SK-N-SH (cell line): ENCODE data around the gene AGFG2.

Source experiments
- EP300 ChIP-seq, 2 experiments: IDR thresholded peaks; 2 replicates each; pipeline versions ENCODE4 v1.4.0 to v1.6.1; 2012; ENCODE audit warnings: borderline replicate concordance in 1 of 2, low read depth in 1 of 2, low read length in 1 of 2
- POLR2AphosphoS5 ChIP-seq: IDR thresholded peaks from 2 replicates; pipeline ENCODE4 v1.6.1; 2012; ENCODE audit warnings: low read depth, low read length
- YY1 ChIP-seq: IDR thresholded peaks from 2 replicates; pipeline ENCODE4 v1.4.0; 2012; ENCODE audit warnings: low read depth, mild to moderate bottlenecking
- TF ChIP-seq, protein P1 (sequence below): fragments of 200-600 bp; sonication (generic); IDR thresholded peaks from 2 replicates; pipeline ENCODE4 v1.6.1; 2017; ENCODE audit warnings: antibody characterized with exemption, mild to moderate bottlenecking, moderate library complexity
- TF ChIP-seq, protein P2 (sequence below): IDR thresholded peaks from 2 replicates; pipeline ENCODE4 v1.4.0; 2012; ENCODE audit warnings: low read depth

DNA sequence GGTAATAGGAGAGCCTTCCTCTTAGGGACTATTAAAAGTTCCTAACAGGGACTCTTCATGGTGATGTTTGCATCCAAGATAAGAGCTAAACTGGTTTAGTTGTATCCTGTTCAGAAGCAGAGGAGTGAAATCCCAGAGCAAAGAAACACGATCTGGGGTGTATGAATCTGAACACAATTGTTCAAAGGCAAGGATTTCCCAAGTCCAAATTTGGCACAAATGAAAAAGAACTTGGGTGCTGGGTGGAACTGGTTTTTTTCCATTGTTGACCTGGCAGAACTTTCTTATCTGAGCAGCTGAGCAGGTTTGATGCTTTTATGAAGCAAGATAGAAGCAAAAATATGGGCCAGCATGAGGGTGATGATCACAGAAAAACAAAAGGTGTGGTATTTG lies 6.0 kb downstream of the AGFG2 start:
- TF ChIP-seq, protein P1, sequence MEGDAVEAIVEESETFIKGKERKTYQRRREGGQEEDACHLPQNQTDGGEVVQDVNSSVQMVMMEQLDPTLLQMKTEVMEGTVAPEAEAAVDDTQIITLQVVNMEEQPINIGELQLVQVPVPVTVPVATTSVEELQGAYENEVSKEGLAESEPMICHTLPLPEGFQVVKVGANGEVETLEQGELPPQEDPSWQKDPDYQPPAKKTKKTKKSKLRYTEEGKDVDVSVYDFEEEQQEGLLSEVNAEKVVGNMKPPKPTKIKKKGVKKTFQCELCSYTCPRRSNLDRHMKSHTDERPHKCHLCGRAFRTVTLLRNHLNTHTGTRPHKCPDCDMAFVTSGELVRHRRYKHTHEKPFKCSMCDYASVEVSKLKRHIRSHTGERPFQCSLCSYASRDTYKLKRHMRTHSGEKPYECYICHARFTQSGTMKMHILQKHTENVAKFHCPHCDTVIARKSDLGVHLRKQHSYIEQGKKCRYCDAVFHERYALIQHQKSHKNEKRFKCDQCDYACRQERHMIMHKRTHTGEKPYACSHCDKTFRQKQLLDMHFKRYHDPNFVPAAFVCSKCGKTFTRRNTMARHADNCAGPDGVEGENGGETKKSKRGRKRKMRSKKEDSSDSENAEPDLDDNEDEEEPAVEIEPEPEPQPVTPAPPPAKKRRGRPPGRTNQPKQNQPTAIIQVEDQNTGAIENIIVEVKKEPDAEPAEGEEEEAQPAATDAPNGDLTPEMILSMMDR, result no peak
- TF ChIP-seq, protein P2, sequence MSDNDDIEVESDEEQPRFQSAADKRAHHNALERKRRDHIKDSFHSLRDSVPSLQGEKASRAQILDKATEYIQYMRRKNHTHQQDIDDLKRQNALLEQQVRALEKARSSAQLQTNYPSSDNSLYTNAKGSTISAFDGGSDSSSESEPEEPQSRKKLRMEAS, result no peak
- TF ChIP-seq POLR2AphosphoS5 (no peak), YY1 (no peak), EP300 (IDR thresholded peaks at IDR 0.05; ENCODE audit: borderline replicate concordance in 1 of 2, low read depth in 1 of 2, low read length in 1 of 2) (no peak)
